ENCODE results near the gene SELENOW. TPM values are rescaled to one million over a fixed set of nuclear protein-coding genes. Genes with fewer than 3 reads are reported as not detected.

SELENOW gene
- total and polyA plus RNA-seq, 2 of the 4 experiments (the other 2 are of a cell fraction): 61.3 to 217 TPM

DNA sequence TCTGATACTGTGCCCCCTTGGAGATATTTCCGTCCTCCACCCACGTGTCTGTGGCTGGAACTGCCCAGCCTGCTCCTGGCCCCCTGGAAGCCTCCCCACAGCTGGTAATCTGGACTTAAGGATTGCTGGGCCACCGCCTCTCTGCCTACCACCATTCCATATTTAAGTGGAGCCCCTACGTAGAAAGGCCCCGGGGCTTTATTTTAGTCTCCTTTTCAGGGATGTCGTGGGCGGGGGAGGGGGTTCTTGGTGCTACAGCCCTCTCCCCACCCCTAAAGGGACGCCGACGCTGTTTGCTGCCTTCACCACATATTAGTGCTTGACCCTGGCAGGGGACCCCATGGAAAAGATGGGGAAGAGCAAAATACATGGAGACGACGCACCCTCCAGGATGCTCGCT lies 35.9 kb upstream of the SELENOW start:
- Histone ChIP-seq H3K36me3 (ENCODE audit: control insufficient read depth, insufficient read depth, low read length) (peaks cover 49% of the 10 kb centered on the region), H3K9ac (ENCODE audit: low read depth, low read length) (peak overlapping the region; percentile 72), H4K8ac (ENCODE audit: low read depth in 2 of 2, low read length in 2 of 2) (peak overlapping the region; percentile 83 to 89), H3K4me1 (ENCODE audit: control insufficient read depth, insufficient read depth, low read length) (peaks cover 11% of the 10 kb centered on the region), H4K91ac (ENCODE audit: insufficient read depth, low read depth, low read length) (peak overlapping the region; percentile 96), H3K79me1 (ENCODE audit: low read depth in 1 of 2, low read length in 2 of 2) (peaks cover 19 to 66% of the 10 kb centered on the region in 2 experiments), H3K27ac (ENCODE audit: insufficient read depth, low read length) (peak overlapping the region; percentile 97), H4K20me1 (ENCODE audit: insufficient read depth, low read length) (peaks cover 16% of the 10 kb centered on the region), H3K23ac (ENCODE audit: low read depth, low read length) (peak overlapping the region; percentile 57), H3K4me3 (ENCODE audit: insufficient read depth, low read depth, low read length) (no peak overlapping the region), H3K9me1 (ENCODE audit: insufficient read depth, low read length) (0 out of 2 replicates have a peak, but pooled peaks cover 4% of the 10 kb centered on the region), H2BK120ac (ENCODE audit: low read depth, low read length) (peak overlapping the region; percentile 81), H3K14ac (replicated peaks; ENCODE audit: low read depth, low read length) (peak overlapping the region; percentile 92), H3K27me3 (ENCODE audit: control insufficient read depth, insufficient read depth, low read length) (no peaks in the 10 kb centered on the region), H2BK15ac (ENCODE audit: low read depth, low read length) (peak overlapping the region; percentile 64; the same call in 1 of the 3 replicates), H3K4ac (ENCODE audit: low read depth, low read length) (peak overlapping the region; percentile 93), H3K56ac (ENCODE audit: extremely low read depth, insufficient read depth, low read length) (peak overlapping the region; percentile 69), H2AFZ (replicated peaks; ENCODE audit: low read length, poor library complexity) (peak overlapping the region; percentile 88), H2AK5ac (ENCODE audit: low read depth, low read length) (peak overlapping the region; percentile 93), H3K9me3 (ENCODE audit: control insufficient read depth, insufficient read depth, low read length) (no peaks in the 10 kb centered on the region), H2AK9ac (replicated peaks; ENCODE audit: low read depth, low read length, poor library complexity) (peak overlapping the region; percentile 97), H3K4me2 (ENCODE audit: low read depth, low read length) (peak overlapping the region; percentile 38), H2BK20ac (ENCODE audit: low read depth, low read length) (peak overlapping the region; percentile 84), H2BK5ac (ENCODE audit: low read depth, low read length, poor library complexity, severe bottlenecking) (peak overlapping the region; percentile 93), H4K5ac (ENCODE audit: low read depth, low read length) (peak overlapping the region; percentile 56), H3K18ac (ENCODE audit: low read depth, low read length) (peak overlapping the region; percentile 71)
- intact Hi-C loops (cut with micrococcal nuclease) (loop anchor here (1.0 kb wide), 2 partner anchors 23 to 29 kb away; partner anchors contain the start of gene EHD2), in situ Hi-C loops (cut with MboI; ENCODE audit: low sequenced_read_pairs) (no loop called here), dilution Hi-C loops (cut with HindIII; ENCODE audit: low sequenced_read_pairs, unreplicated experiment) (no loop called here)
- no peak for DNase-seq
- ChIA-PET POLR2A (ENCODE audit: unreplicated experiment) (interaction anchor here (1.5 kb wide), 1 partner anchor 30 kb away, joined by 8 read pairs; no protein-coding TSS in a partner anchor), CTCF (interaction anchor here (0.7 to 2.2 kb wide), 2 partner anchors 17 to 29 kb away, joined by 3 to 16 read pairs; partner anchors contain the start of gene EHD2)
- no TSS peak for BruUV-seq (replicated peaks)
- TF ChIP-seq RFX5 (IDR thresholded peaks at IDR 0.05; ENCODE audit: low read depth, low read length) (no peak), RCOR1 (IDR thresholded peaks at IDR 0.05; ENCODE audit: insufficient replicate concordance, low read length) (no peak), CHD1 (IDR thresholded peaks at IDR 0.05; ENCODE audit: low read depth, low read length) (no peak), MXI1 (IDR thresholded peaks at IDR 0.05; ENCODE audit: borderline replicate concordance, low read depth, low read length) (no peak), SMC3 (IDR thresholded peaks at IDR 0.05; ENCODE audit: low read depth, low read length) (no peak), BHLHE40 (IDR thresholded peaks at IDR 0.05; ENCODE audit: low read depth, low read length) (no peak), CEBPB (IDR thresholded peaks at IDR 0.05; ENCODE audit: low read depth, low read length) (no peak), POLR2A (IDR thresholded peaks at IDR 0.05; ENCODE audit: low read depth, low read length) (no peak), MAFK (IDR thresholded peaks at IDR 0.05; ENCODE audit: low read depth, low read length) (no peak), FOS (IDR thresholded peaks at IDR 0.05; ENCODE audit: low read depth, low read length) (no peak), RAD21 (IDR thresholded peaks at IDR 0.05; ENCODE audit: low read length) (no peak), NFE2L2 (IDR thresholded peaks at IDR 0.05; ENCODE audit: low read depth, low read length) (no peak), MAZ (IDR thresholded peaks at IDR 0.05; ENCODE audit: borderline replicate concordance, low read depth, low read length) (no peak)
- TF ChIP-seq, protein P1, sequence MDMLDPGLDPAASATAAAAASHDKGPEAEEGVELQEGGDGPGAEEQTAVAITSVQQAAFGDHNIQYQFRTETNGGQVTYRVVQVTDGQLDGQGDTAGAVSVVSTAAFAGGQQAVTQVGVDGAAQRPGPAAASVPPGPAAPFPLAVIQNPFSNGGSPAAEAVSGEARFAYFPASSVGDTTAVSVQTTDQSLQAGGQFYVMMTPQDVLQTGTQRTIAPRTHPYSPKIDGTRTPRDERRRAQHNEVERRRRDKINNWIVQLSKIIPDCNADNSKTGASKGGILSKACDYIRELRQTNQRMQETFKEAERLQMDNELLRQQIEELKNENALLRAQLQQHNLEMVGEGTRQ (IDR thresholded peaks at IDR 0.05; ENCODE audit: low read depth, low read length): no peak
- TF ChIP-seq, protein P2, sequence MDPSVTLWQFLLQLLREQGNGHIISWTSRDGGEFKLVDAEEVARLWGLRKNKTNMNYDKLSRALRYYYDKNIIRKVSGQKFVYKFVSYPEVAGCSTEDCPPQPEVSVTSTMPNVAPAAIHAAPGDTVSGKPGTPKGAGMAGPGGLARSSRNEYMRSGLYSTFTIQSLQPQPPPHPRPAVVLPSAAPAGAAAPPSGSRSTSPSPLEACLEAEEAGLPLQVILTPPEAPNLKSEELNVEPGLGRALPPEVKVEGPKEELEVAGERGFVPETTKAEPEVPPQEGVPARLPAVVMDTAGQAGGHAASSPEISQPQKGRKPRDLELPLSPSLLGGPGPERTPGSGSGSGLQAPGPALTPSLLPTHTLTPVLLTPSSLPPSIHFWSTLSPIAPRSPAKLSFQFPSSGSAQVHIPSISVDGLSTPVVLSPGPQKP (IDR thresholded peaks at IDR 0.05; ENCODE audit: borderline replicate concordance, low read depth, low read length): no peak
- TF ChIP-seq, protein P3, sequence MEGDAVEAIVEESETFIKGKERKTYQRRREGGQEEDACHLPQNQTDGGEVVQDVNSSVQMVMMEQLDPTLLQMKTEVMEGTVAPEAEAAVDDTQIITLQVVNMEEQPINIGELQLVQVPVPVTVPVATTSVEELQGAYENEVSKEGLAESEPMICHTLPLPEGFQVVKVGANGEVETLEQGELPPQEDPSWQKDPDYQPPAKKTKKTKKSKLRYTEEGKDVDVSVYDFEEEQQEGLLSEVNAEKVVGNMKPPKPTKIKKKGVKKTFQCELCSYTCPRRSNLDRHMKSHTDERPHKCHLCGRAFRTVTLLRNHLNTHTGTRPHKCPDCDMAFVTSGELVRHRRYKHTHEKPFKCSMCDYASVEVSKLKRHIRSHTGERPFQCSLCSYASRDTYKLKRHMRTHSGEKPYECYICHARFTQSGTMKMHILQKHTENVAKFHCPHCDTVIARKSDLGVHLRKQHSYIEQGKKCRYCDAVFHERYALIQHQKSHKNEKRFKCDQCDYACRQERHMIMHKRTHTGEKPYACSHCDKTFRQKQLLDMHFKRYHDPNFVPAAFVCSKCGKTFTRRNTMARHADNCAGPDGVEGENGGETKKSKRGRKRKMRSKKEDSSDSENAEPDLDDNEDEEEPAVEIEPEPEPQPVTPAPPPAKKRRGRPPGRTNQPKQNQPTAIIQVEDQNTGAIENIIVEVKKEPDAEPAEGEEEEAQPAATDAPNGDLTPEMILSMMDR (conservative IDR thresholded peaks at IDR 0.05; ENCODE audit: low read depth, low read length): no peak
- 13% methylated on average over 2 of the region's 13 CpGs; no CpG with 5 or more reads in 1 of the 2 experiments for WGBS, 2 experiments (ENCODE audit: extremely low coverage in 2 of 2, insufficient read length in 1 of 2)
- ATAC-seq (ENCODE audit: low read depth): no peak

Measured in IMR-90 (cell line).